IMR-90 (cell line): Measurements from ENCODE around the gene MMP23B. TPM values are rescaled to one million over a fixed set of nuclear protein-coding genes. Genes with fewer than 3 reads are reported as not detected.

Experiments
- ATAC-seq: fragments of 200-7000 bp; cut with Tn5 transposase; 2 replicates; pipeline ENCODE4 v1.9.1; 2020; ENCODE audit warnings: low read depth, mild to moderate bottlenecking, moderate library complexity
- BruUV-seq: library from RNA; stranded (reverse); fragments of 400-500 nt; replicated peaks from 2 replicates; lab custom pipeline; 2021; lab: Mats Ljungman, UMichigan
- CTCF ChIA-PET: fragments of 300-600 bp; formaldehyde crosslinking; extraction: SDS; loops from one replicate; lab custom pipeline; 2021; ENCODE audit warnings: antibody characterized with exemption; lab: Yijun Ruan, JAX
- POLR2A ChIA-PET: fragments of 300-600 bp; sonication (Branson Sonifier 250); formaldehyde crosslinking; loops from one replicate; lab custom pipeline; 2022; ENCODE audit warnings: antibody characterized with exemption; ENCODE audit not compliant: unreplicated experiment; lab: Charles Lee
- DNase-seq: peaks from one replicate; pipeline ENCODE4 v3.0.0; 2013
- H2AFZ ChIP-seq: replicated peaks from 2 replicates; pipeline ENCODE3; 2013; ENCODE audit warnings: low read length, mild to moderate bottlenecking; ENCODE audit not compliant: poor library complexity
- H2AK5ac ChIP-seq: 2 replicates; pipeline ENCODE4 v1.6.1; 2013; ENCODE audit warnings: low read depth, low read length, inconsistent platforms
- H2AK9ac ChIP-seq: replicated peaks from 2 replicates; pipeline ENCODE3; 2013; ENCODE audit warnings: mild to moderate bottlenecking, low read depth, low read length, moderate library complexity; ENCODE audit not compliant: poor library complexity
- H2BK120ac ChIP-seq: 2 replicates; pipeline ENCODE4 v1.6.1; 2013; ENCODE audit warnings: low read depth, low read length, inconsistent platforms
- H2BK15ac ChIP-seq: 3 replicates; pipeline ENCODE4 v1.6.1; 2013; ENCODE audit warnings: low read depth, low read length, inconsistent platforms
- H2BK20ac ChIP-seq: 2 replicates; pipeline ENCODE4 v1.6.1; 2013; ENCODE audit warnings: low read depth, mild to moderate bottlenecking, inconsistent platforms, low read length, moderate library complexity
- H2BK5ac ChIP-seq: 2 replicates; pipeline ENCODE4 v1.6.1; 2013; ENCODE audit warnings: mild to moderate bottlenecking, low read depth, low read length, inconsistent platforms; ENCODE audit not compliant: poor library complexity, severe bottlenecking
- H3K14ac ChIP-seq: replicated peaks from 2 replicates; pipeline ENCODE4 v1.6.1; 2013; ENCODE audit warnings: low read depth, low read length, inconsistent platforms
- H3K18ac ChIP-seq: 2 replicates; pipeline ENCODE4 v1.6.1; 2013; ENCODE audit warnings: low read depth, low read length, control low read depth
- H3K23ac ChIP-seq: 2 replicates; pipeline ENCODE4 v1.6.1; 2013; ENCODE audit warnings: low read depth, low read length, inconsistent platforms
- H3K27ac ChIP-seq: 2 replicates; pipeline ENCODE4 v1.5.1; 2013; ENCODE audit warnings: mild to moderate bottlenecking, control low read depth, low read length; ENCODE audit not compliant: insufficient read depth
- H3K27me3 ChIP-seq: 2 replicates; pipeline ENCODE4 v1.6.1; 2013; ENCODE audit warnings: low read length; ENCODE audit not compliant: control insufficient read depth, insufficient read depth
- H3K36me3 ChIP-seq: 2 replicates; pipeline ENCODE4 v1.6.1; 2013; ENCODE audit warnings: low read length, mixed read lengths; ENCODE audit not compliant: control insufficient read depth, insufficient read depth
- H3K4ac ChIP-seq: 2 replicates; pipeline ENCODE4 v1.6.1; 2013; ENCODE audit warnings: low read depth, low read length, inconsistent platforms
- H3K4me1 ChIP-seq: 2 replicates; pipeline ENCODE4 v1.6.1; 2013; ENCODE audit warnings: low read length, mixed read lengths; ENCODE audit not compliant: control insufficient read depth, insufficient read depth
- H3K4me2 ChIP-seq: 2 replicates; pipeline ENCODE4 v1.6.1; 2013; ENCODE audit warnings: low read depth, mild to moderate bottlenecking, control low read depth, low read length, moderate library complexity
- H3K4me3 ChIP-seq: 2 replicates; pipeline ENCODE4 v1.5.1; 2013; ENCODE audit warnings: low read depth, mild to moderate bottlenecking, control low read depth, low read length, moderate library complexity; ENCODE audit not compliant: insufficient read depth
- H3K56ac ChIP-seq: 2 replicates; pipeline ENCODE4 v1.6.1; 2013; ENCODE audit warnings: low read length, inconsistent platforms; ENCODE audit not compliant: insufficient read depth; ENCODE audit errors: extremely low read depth
- H3K79me1 ChIP-seq, 2 experiments: 2 replicates each; pipeline ENCODE4 v1.6.1; 2013; ENCODE audit warnings: low read length in 2 of 2, inconsistent platforms in 1 of 2, low read depth in 1 of 2
- H3K9ac ChIP-seq: 2 replicates; pipeline ENCODE4 v1.6.1; 2013; ENCODE audit warnings: low read depth, low read length, control low read depth
- H3K9me1 ChIP-seq: 2 replicates; pipeline ENCODE4 v1.6.1; 2013; ENCODE audit warnings: low read length, inconsistent platforms; ENCODE audit not compliant: insufficient read depth
- H3K9me3 ChIP-seq: 2 replicates; pipeline ENCODE4 v1.6.1; 2013; ENCODE audit warnings: low read length; ENCODE audit not compliant: control insufficient read depth, insufficient read depth
- H4K20me1 ChIP-seq: 2 replicates; pipeline ENCODE4 v1.6.1; 2013; ENCODE audit warnings: low read length, inconsistent platforms; ENCODE audit not compliant: insufficient read depth
- H4K5ac ChIP-seq: 2 replicates; pipeline ENCODE4 v1.6.1; 2013; ENCODE audit warnings: mild to moderate bottlenecking, low read depth, low read length, control low read depth
- H4K8ac ChIP-seq, 2 experiments: 2 replicates each; pipeline ENCODE4 v1.6.1; 2013; ENCODE audit warnings: low read depth in 2 of 2, low read length in 2 of 2, control low read depth in 1 of 2, inconsistent platforms in 1 of 2
- H4K91ac ChIP-seq: 2 replicates; pipeline ENCODE4 v1.6.1; 2013; ENCODE audit warnings: low read depth, low read length, inconsistent platforms; ENCODE audit not compliant: insufficient read depth
- CEBPB ChIP-seq: IDR thresholded peaks from 2 replicates; pipeline ENCODE4 v1.6.1; 2012; ENCODE audit warnings: low read depth, low read length, improper control_type of control experiment
- FOS ChIP-seq: fragments of 150-350 bp; IDR thresholded peaks from 2 replicates; pipeline ENCODE4 v1.6.1; 2016; ENCODE audit warnings: low read depth, low read length
- MXI1 ChIP-seq: IDR thresholded peaks from 2 replicates; pipeline ENCODE4 v1.6.1; 2012; ENCODE audit warnings: low read depth, mild to moderate bottlenecking, low read length, moderate library complexity, borderline replicate concordance
- RCOR1 ChIP-seq: IDR thresholded peaks from 2 replicates; pipeline ENCODE4 v1.6.1; 2012; ENCODE audit warnings: mild to moderate bottlenecking, low read length, improper control_type of control experiment; ENCODE audit not compliant: insufficient replicate concordance
- WGBS, 2 experiments: methylation state at CpG; one replicate each; pipeline versions ENCODE4 v1.1.5 to v1.1.7; 2013; ENCODE audit warnings: missing lambda C conversion rate in 2 of 2; ENCODE audit not compliant: insufficient read length in 1 of 2; ENCODE audit errors: extremely low coverage in 2 of 2; 5-methylcytosine and 5-hydroxymethylcytosine counted together
- dilution Hi-C: fragments of 300-500 bp; cut with HindIII; formaldehyde crosslinking; loops from one replicate; pipeline ENCODE4 v1.14.3; 2018; ENCODE audit warnings: low sequenced_read_pairs; ENCODE audit not compliant: unreplicated experiment
- in situ Hi-C: fragments of 300-500 bp; cut with MboI; formaldehyde crosslinking; loops from 3 replicates; pipeline ENCODE4 v1.14.3; 2019; ENCODE audit warnings: low sequenced_read_pairs, inconsistent platforms, mixed read lengths
- intact Hi-C: fragments of 100-400 bp; cut with micrococcal nuclease; formaldehyde crosslinking; loops from 2 replicates; pipeline ENCODE4 v1.10.0; 2022
- polyA plus RNA-seq, 3 experiments: library from polyadenylated mRNA; depleted of rRNA; stranded (reverse); fragments of >200 nt; gene quantifications; 2 replicates each; pipeline ENCODE4 v1.2.3, GENCODE V29; 2012; ENCODE audit warnings: low replicate concordance in 1 of 3
- total RNA-seq: library from RNA; depleted of rRNA; stranded (reverse); fragments of >200 nt; gene quantifications from 2 replicates; pipeline ENCODE4 v1.2.3, GENCODE V29; 2012

Gene MMP23B
- total and polyA plus RNA-seq, 2 of the 4 experiments (the other 2 are of a cell fraction), result 1.1 to 5.4 TPM

- no peak for TF ChIP-seq RCOR1
These were observed 10.6 kb upstream of the MMP23B start (continued) for GRCh38 chr1:1621173-1622009.

- H2BK15ac ChIP-seq, result no peak overlapping the region
- H3K56ac ChIP-seq, result no peak overlapping the region
- TF ChIP-seq MXI1 (0 out of 2 replicates have a peak, but pooled peaks have one; percentile 20), FOS (0 out of 2 replicates have a peak, but pooled peaks have one; percentile 18), CEBPB (no peak)
- POLR2A ChIA-PET, result no interaction called here
- CTCF ChIA-PET, result no interaction called here
- 86% methylated on average over 10 of the region's 21 CpGs; no CpG with 5 or more reads in 1 of the 2 experiments for whole genome bisulfite sequencing, 2 experiments
- no peaks in the 10 kb centered on the region for H3K9me3 ChIP-seq
- DNase-seq (peak; percentile 61), ATAC-seq (peak; percentile 70)
- no peak overlapping the region for H3K9ac ChIP-seq
- H3K4me3 ChIP-seq, result no peak overlapping the region
- no peak overlapping the region for H4K91ac ChIP-seq
- H3K14ac ChIP-seq, result no peak overlapping the region
- no peak overlapping the region for H3K23ac ChIP-seq
- intact Hi-C loops, result no loop called here
- H2AFZ ChIP-seq, result no peak overlapping the region
- no peak overlapping the region for H3K18ac ChIP-seq
- no peak overlapping the region for H2BK20ac ChIP-seq
- no TSS peak for BruUV-seq
- H3K4ac ChIP-seq, result no peak overlapping the region
- dilution Hi-C loops, result no loop called here
- H4K8ac ChIP-seq, result no peak overlapping the region
- H3K4me2 ChIP-seq, result no peak overlapping the region
- no peak overlapping the region for H2BK5ac ChIP-seq
- H3K27ac ChIP-seq, result no peak overlapping the region
- H3K4me1 ChIP-seq, result peaks cover 3% of the 10 kb centered on the region; the same call in 1 of the 2 replicates
- no peak overlapping the region for H2AK5ac ChIP-seq
- no peaks in the 10 kb centered on the region for H3K9me1 ChIP-seq
- in situ Hi-C loops, result no loop called here
- no peak overlapping the region for H2BK120ac ChIP-seq
- no peaks in the 10 kb centered on the region for H3K27me3 ChIP-seq
- H3K79me1 ChIP-seq, result peaks cover 5 to 40% of the 10 kb centered on the region in 2 experiments; a peak in 3 of 4 replicates
- H3K36me3 ChIP-seq, result peaks cover 26% of the 10 kb centered on the region; the same call in 1 of the 2 replicates
- peaks cover 33% of the 10 kb centered on the region for H4K20me1 ChIP-seq
- H2AK9ac ChIP-seq, result peak overlapping the region; percentile 15
- H4K5ac ChIP-seq, result no peak overlapping the region
These were observed 9.8 kb upstream of the MMP23B start for GRCh38 chr1:1622010-1622787.
